ENCODE data around the gene NR1H4. TPM values are rescaled to one million over a fixed set of nuclear protein-coding genes. Genes with fewer than 3 reads are reported as not detected.

The NR1H4 gene
- total RNA-seq, 1 donor from 2014 or later, result not detected

DNA sequence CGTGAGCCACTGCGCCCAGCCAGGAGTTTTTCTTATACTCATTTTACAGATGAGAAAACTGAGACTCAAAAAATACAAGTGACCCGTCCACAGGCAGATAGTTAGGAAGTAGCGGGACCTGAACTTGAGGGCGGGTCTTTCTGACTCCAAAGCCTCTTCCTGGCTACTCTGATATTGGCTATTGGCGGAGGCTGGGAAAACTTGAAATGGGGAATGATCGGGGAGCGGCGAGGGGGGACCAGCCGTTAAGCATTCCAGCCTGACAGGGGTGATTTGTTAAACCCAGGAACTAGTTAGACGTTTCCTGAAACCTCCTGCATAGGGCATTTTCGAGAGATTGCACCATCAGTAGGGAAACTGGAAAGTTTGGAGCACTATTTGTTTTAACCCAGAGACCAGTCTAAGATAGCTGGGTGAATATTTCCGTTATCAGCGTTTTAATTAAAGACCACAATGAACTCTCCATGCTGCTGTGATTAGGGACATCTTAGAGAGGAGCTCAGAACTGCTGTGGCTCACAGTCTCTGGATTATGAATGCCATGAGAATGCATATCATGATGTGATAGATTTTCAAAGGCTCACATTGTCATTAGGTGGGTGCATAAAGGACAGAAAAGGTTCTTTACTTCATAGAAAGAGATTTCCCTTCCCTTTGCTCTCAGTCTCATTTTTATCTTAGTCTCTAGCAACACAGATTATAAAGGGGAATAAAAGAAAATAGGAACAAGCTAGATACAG is 2.5 kb downstream of the NR1H4 start:
- DNase-seq (ENCODE audit: extremely low spot score, unreplicated experiment), result no peak
- Mint-ChIP-seq H3K27ac (ENCODE audit: unreplicated experiment) (no peak overlapping the region), H3K27me3 (ENCODE audit: unreplicated experiment) (peaks cover 9% of the 10 kb centered on the region), H3K4me3 (ENCODE audit: unreplicated experiment) (no peak overlapping the region), H3K9me3 (ENCODE audit: unreplicated experiment) (no peaks in the 10 kb centered on the region), H3K36me3 (ENCODE audit: unreplicated experiment) (no peaks in the 10 kb centered on the region), H3K4me1 (ENCODE audit: unreplicated experiment) (no peaks in the 10 kb centered on the region)
- TF ChIP-seq, protein P1, sequence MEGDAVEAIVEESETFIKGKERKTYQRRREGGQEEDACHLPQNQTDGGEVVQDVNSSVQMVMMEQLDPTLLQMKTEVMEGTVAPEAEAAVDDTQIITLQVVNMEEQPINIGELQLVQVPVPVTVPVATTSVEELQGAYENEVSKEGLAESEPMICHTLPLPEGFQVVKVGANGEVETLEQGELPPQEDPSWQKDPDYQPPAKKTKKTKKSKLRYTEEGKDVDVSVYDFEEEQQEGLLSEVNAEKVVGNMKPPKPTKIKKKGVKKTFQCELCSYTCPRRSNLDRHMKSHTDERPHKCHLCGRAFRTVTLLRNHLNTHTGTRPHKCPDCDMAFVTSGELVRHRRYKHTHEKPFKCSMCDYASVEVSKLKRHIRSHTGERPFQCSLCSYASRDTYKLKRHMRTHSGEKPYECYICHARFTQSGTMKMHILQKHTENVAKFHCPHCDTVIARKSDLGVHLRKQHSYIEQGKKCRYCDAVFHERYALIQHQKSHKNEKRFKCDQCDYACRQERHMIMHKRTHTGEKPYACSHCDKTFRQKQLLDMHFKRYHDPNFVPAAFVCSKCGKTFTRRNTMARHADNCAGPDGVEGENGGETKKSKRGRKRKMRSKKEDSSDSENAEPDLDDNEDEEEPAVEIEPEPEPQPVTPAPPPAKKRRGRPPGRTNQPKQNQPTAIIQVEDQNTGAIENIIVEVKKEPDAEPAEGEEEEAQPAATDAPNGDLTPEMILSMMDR (IDR thresholded peaks at IDR 0.05), result no peak

- TF ChIP-seq, protein P1 (IDR thresholded peaks at IDR 0.05), result no peak
- Mint-ChIP-seq H3K4me1 (ENCODE audit: unreplicated experiment) (no peaks in the 10 kb centered on the region), H3K27me3 (ENCODE audit: unreplicated experiment) (peaks cover 5% of the 10 kb centered on the region), H3K9me3 (ENCODE audit: unreplicated experiment) (no peaks in the 10 kb centered on the region), H3K27ac (ENCODE audit: unreplicated experiment) (no peak overlapping the region), H3K36me3 (ENCODE audit: unreplicated experiment) (no peaks in the 10 kb centered on the region), H3K4me3 (ENCODE audit: unreplicated experiment) (no peak overlapping the region)
- DNase-seq (ENCODE audit: extremely low spot score, unreplicated experiment), result no peak
Observed at GRCh38 chr12:100481021-100481420, 7.4 kb downstream of the NR1H4 start.

DNA sequence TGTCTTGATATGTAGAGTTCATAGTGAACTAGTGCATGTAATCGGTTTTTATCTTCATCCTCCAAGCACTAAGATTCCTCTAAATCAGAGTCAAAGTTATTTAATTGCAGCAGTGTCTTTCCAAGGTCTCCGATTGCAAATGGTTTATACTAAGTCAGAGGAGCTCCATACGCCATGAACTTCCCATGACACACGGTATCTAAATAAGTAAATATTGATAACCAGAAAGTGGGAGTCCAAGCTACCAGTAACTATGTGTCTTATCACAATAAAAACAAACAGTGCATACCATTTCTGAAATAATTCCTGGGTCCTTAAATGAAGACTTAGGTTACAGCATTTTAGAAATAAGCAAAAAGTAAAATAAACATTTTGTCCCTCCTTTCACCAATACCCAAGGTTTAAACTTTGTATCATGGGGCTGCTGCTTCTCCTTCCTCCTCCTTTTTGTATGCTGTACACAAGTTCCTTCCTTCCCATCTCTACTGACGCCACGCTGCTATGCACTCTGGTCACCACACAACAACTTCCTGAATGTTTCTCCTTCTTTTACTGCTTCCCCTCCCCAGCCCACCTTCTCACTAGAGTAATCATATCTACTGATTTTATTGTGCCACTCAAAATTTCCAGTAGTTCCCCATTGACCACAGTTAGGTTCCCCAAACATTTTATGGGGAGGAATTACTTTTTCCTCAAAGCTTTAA is 10.7 kb downstream of the NR1H4 start:
- no peak overlapping the region for H3K27ac Mint-ChIP-seq (ENCODE audit: unreplicated experiment)
- no peaks in the 10 kb centered on the region for H3K36me3 Mint-ChIP-seq (ENCODE audit: unreplicated experiment)
- DNase-seq (ENCODE audit: extremely low spot score, unreplicated experiment), result no peak
- TF ChIP-seq, protein P1 (IDR thresholded peaks at IDR 0.05), result no peak
- H3K4me3 Mint-ChIP-seq (ENCODE audit: unreplicated experiment), result no peak overlapping the region
- H3K9me3 Mint-ChIP-seq (ENCODE audit: unreplicated experiment), result no peaks in the 10 kb centered on the region
- peaks cover 7% of the 10 kb centered on the region for H3K27me3 Mint-ChIP-seq (ENCODE audit: unreplicated experiment)
- H3K4me1 Mint-ChIP-seq (ENCODE audit: unreplicated experiment), result no peaks in the 10 kb centered on the region

DNA sequence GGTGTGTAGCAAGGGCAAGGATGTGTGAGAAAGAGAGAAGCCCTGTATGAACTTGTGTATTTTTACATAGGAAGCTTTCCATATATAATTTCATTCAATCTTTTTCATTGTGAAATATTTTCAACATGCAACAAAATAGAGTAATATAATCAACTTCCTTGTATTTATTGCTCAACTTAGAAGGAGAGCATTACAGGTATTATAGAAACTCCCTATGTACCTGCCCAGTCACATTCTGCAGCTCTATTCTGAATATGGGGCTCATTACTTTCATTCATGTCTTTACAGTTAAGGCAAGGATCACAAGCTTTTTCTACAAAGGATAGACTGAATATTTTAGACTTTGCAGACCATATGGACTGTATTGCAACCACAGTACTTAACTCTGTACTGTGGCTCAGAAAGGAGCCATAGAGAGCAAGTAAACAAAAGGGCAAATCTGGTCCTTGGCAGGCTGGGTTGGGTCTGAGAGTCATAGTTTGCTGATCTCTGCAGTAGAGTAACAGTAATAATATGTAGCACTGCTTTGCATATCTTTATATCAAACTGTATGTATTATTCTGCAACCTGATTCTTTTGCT is 11.3 kb downstream of the NR1H4 start:
- Mint-ChIP-seq H3K4me3 (ENCODE audit: unreplicated experiment) (no peak overlapping the region), H3K36me3 (ENCODE audit: unreplicated experiment) (no peaks in the 10 kb centered on the region), H3K4me1 (ENCODE audit: unreplicated experiment) (no peaks in the 10 kb centered on the region), H3K27ac (ENCODE audit: unreplicated experiment) (no peak overlapping the region), H3K9me3 (ENCODE audit: unreplicated experiment) (no peaks in the 10 kb centered on the region), H3K27me3 (ENCODE audit: unreplicated experiment) (peaks cover 2% of the 10 kb centered on the region)
- TF ChIP-seq, protein P1 (IDR thresholded peaks at IDR 0.05), result no peak
- DNase-seq (ENCODE audit: extremely low spot score, unreplicated experiment), result no peak

DNA sequence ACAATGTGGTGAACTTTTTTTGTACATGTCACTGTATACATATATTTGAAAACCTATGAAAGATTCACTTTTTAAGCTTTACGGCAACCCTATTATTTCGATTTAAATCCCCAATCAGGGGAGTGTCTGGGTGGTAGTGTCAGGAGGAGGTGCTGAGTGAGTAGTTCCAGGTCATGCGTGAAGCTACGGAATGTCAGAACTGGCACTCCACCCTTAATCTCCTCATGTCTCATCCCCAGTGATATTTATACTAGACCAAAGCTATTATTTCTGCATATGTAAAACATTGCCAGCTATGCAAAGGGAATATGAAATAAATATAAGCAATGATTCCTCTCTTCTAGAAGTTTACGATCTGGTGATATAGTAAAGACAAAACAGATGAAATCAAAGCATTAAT is 12.3 kb downstream of the NR1H4 start:
- Mint-ChIP-seq H3K9me3 (ENCODE audit: unreplicated experiment) (no peaks in the 10 kb centered on the region), H3K4me1 (ENCODE audit: unreplicated experiment) (no peaks in the 10 kb centered on the region), H3K4me3 (ENCODE audit: unreplicated experiment) (no peak overlapping the region), H3K36me3 (ENCODE audit: unreplicated experiment) (no peaks in the 10 kb centered on the region), H3K27me3 (ENCODE audit: unreplicated experiment) (peaks cover 6% of the 10 kb centered on the region), H3K27ac (ENCODE audit: unreplicated experiment) (no peak overlapping the region)
- DNase-seq (ENCODE audit: extremely low spot score, unreplicated experiment), result no peak
- TF ChIP-seq, protein P1 (IDR thresholded peaks at IDR 0.05), result no peak

Measured in osteocyte (in vitro differentiated cells).